HepG2 (cell line): ENCODE results near the gene MAPRE3. TPM values are rescaled to one million over a fixed set of nuclear protein-coding genes. Genes with fewer than 3 reads are reported as not detected.

ENCODE experiments used
- CREM ChIP-seq, 2 experiments: sonication (generic) in 1 of 2; formaldehyde crosslinking in 1 of 2; IDR thresholded peaks; 2 replicates each; pipeline versions ENCODE4 v1.4.0 to v1.6.1; 2016 to 2020; ENCODE audit warnings: antibody characterized with exemption in 1 of 2, mild to moderate bottlenecking in 1 of 2, missing genetic modification reagents in 1 of 2
- FOSL2 ChIP-seq: sonication (generic); formaldehyde crosslinking; IDR thresholded peaks from 2 replicates; pipeline ENCODE4 v1.4.0; 2020; ENCODE audit warnings: missing genetic modification reagents
- KDM2A ChIP-seq: sonication (generic); formaldehyde crosslinking; IDR thresholded peaks from 2 replicates; pipeline ENCODE4 v1.4.0; 2020; ENCODE audit warnings: low read depth, missing genetic modification reagents, borderline replicate concordance
- KDM4B ChIP-seq: sonication (generic); formaldehyde crosslinking; IDR thresholded peaks from 2 replicates; pipeline ENCODE4 v1.4.0; 2020; ENCODE audit warnings: missing genetic modification reagents
- MLXIP ChIP-seq: sonication (generic); formaldehyde crosslinking; IDR thresholded peaks from 2 replicates; pipeline ENCODE4 v1.9.0; 2021; ENCODE audit warnings: missing genetic modification reagents, borderline replicate concordance
- REXO4 ChIP-seq: sonication (generic); formaldehyde crosslinking; IDR thresholded peaks from 2 replicates; pipeline ENCODE4 v1.8.0; 2022; ENCODE audit warnings: missing genetic modification reagents, mild to moderate bottlenecking, borderline replicate concordance
- RFX5 ChIP-seq: IDR thresholded peaks from 2 replicates; pipeline ENCODE4 v1.6.1; 2011; ENCODE audit warnings: low read depth, low read length, improper control_type of control experiment
- TEAD2 ChIP-seq: sonication (generic); formaldehyde crosslinking; IDR thresholded peaks from 2 replicates; pipeline ENCODE4 v1.9.0; 2021; ENCODE audit warnings: missing genetic modification reagents
- TIGD3 ChIP-seq: sonication (generic); formaldehyde crosslinking; IDR thresholded peaks from 2 replicates; pipeline ENCODE4 v1.5.1; 2020; ENCODE audit warnings: mild to moderate bottlenecking, missing genetic modification reagents, borderline replicate concordance
- ZBTB46 ChIP-seq: sonication (generic); formaldehyde crosslinking; IDR thresholded peaks from 2 replicates; pipeline ENCODE4 v1.4.0; 2020; ENCODE audit warnings: mild to moderate bottlenecking, missing genetic modification reagents, borderline replicate concordance
- ZFP91 ChIP-seq: sonication (generic); formaldehyde crosslinking; IDR thresholded peaks from 2 replicates; pipeline ENCODE4 v1.9.0; 2022; ENCODE audit warnings: missing genetic modification reagents, mild to moderate bottlenecking, borderline replicate concordance
- ZKSCAN5 ChIP-seq: sonication (generic); formaldehyde crosslinking; IDR thresholded peaks from 2 replicates; pipeline ENCODE4 v1.5.1; 2020; ENCODE audit warnings: mild to moderate bottlenecking, missing genetic modification reagents
- ZNF12 ChIP-seq: sonication (generic); formaldehyde crosslinking; IDR thresholded peaks from 2 replicates; pipeline ENCODE4 v1.5.0; 2020; ENCODE audit warnings: missing genetic modification reagents
- ZNF326 ChIP-seq: sonication (generic); formaldehyde crosslinking; IDR thresholded peaks from 2 replicates; pipeline ENCODE4 v1.4.0; 2020; ENCODE audit warnings: missing genetic modification reagents, borderline replicate concordance
- ZNF652 ChIP-seq: IDR thresholded peaks from 2 replicates; pipeline ENCODE4 v1.6.1; 2016; ENCODE audit warnings: low read depth, borderline replicate concordance
- ZNF674 ChIP-seq: sonication (generic); formaldehyde crosslinking; IDR thresholded peaks from 2 replicates; pipeline ENCODE4 v1.5.0; 2020; ENCODE audit warnings: low read depth, mild to moderate bottlenecking, missing genetic modification reagents
- ZNF800 ChIP-seq: sonication (generic); formaldehyde crosslinking; IDR thresholded peaks from 2 replicates; pipeline ENCODE4 v1.4.0; 2020; ENCODE audit warnings: missing genetic modification reagents
- ZNF841 ChIP-seq: sonication (generic); formaldehyde crosslinking; IDR thresholded peaks from 2 replicates; pipeline ENCODE4 v1.8.1; 2023; ENCODE audit warnings: missing genetic modification reagents, borderline replicate concordance
- polyA plus RNA-seq, 8 experiments: library from polyadenylated mRNA; depleted of rRNA in 3 of 8; stranded (reverse) in 7 of 8; unstranded in 1 of 8; fragments of >200 nt; fragmentation: Illumina TruSeq in 4 of 8; extraction: Trizol in 4 of 8; gene quantifications; 2 replicates each; pipeline versions ENCODE4 v1.2.1 to v1.2.3, GENCODE V29; 2011 to 2016; ENCODE audit warnings: low read depth in 4 of 8, missing spikeins in 1 of 8, mixed read lengths in 1 of 8; ENCODE audit not compliant: insufficient read depth in 1 of 8
- total RNA-seq, 5 experiments: library from RNA; depleted of rRNA; stranded (reverse); fragments of >200 nt; fragmentation: Illumina TruSeq; extraction: Trizol; gene quantifications; 2 replicates each; pipeline ENCODE4 v1.2.3, GENCODE V29; 2016; ENCODE audit warnings: low read depth in 1 of 5

Gene MAPRE3
- total and polyA plus RNA-seq, 2 of the 13 experiments (the other 11 are each of a cell fraction or from before 2014, with no cell fraction given), result 0.31 to 0.91 TPM

GRCh38 chr2:26925100-26925791 lies 45.2 kb upstream of the MAPRE3 start (continued):
- TF ChIP-seq ZNF326 (no peak), ZNF652 (CRISPR knock-in tag) (no peak), TEAD2 (CRISPR knock-in tag) (no peak), KDM2A (CRISPR knock-in tag) (peak; percentile 51; the same call in 1 of the 2 replicates), ZNF800 (CRISPR knock-in tag) (0 out of 2 replicates have a peak, but pooled peaks have one; percentile 31), ZNF841 (CRISPR knock-in tag) (no peak), MLXIP (CRISPR knock-in tag) (no peak), ZBTB46 (CRISPR knock-in tag) (no peak), ZKSCAN5 (CRISPR knock-in tag) (no peak), TIGD3 (CRISPR knock-in tag) (no peak), REXO4 (CRISPR knock-in tag) (no peak), ZNF674 (CRISPR knock-in tag) (no peak), RFX5 (no peak), CREM (IDR thresholded peaks at IDR 0.05) (no peak; the same call in none of the 2 replicates), CREM (CRISPR knock-in tag; IDR thresholded peaks at IDR 0.05) (no peak), ZNF12 (CRISPR knock-in tag) (no peak; the same call in 1 of the 2 replicates), KDM4B (CRISPR knock-in tag) (peak; percentile 66), FOSL2 (no peak), ZFP91 (CRISPR knock-in tag) (peak; percentile 72)
